KOPT-K1 (cell line): Measurements from ENCODE around the gene CSNK1E.
A peak's percentile ranks its signal among the peaks of the same experiment; 100 is the strongest.

Experiments used
- H3K27ac ChIP-seq: fragments of 200-600 bp; sonication (generic); 2 replicates; pipeline ENCODE4 v1.5.1; 2016; ENCODE audit warnings: antibody characterized with exemption, mild to moderate bottlenecking, low read depth, low read length; ENCODE audit not compliant: poor library complexity, severe bottlenecking
- H3K36me3 ChIP-seq: fragments of 200-600 bp; sonication (generic); 2 replicates; pipeline ENCODE4 v1.5.1; 2017; ENCODE audit warnings: antibody characterized with exemption, mild to moderate bottlenecking, low read length, moderate library complexity; ENCODE audit not compliant: insufficient read depth
- H3K9me3 ChIP-seq: fragments of 200-600 bp; sonication (generic); 2 replicates; pipeline ENCODE4 v1.5.1; 2017; ENCODE audit warnings: antibody characterized with exemption, low read length, mild to moderate bottlenecking; ENCODE audit not compliant: insufficient read depth, poor library complexity, severe bottlenecking

CSNK1E gene

DNA sequence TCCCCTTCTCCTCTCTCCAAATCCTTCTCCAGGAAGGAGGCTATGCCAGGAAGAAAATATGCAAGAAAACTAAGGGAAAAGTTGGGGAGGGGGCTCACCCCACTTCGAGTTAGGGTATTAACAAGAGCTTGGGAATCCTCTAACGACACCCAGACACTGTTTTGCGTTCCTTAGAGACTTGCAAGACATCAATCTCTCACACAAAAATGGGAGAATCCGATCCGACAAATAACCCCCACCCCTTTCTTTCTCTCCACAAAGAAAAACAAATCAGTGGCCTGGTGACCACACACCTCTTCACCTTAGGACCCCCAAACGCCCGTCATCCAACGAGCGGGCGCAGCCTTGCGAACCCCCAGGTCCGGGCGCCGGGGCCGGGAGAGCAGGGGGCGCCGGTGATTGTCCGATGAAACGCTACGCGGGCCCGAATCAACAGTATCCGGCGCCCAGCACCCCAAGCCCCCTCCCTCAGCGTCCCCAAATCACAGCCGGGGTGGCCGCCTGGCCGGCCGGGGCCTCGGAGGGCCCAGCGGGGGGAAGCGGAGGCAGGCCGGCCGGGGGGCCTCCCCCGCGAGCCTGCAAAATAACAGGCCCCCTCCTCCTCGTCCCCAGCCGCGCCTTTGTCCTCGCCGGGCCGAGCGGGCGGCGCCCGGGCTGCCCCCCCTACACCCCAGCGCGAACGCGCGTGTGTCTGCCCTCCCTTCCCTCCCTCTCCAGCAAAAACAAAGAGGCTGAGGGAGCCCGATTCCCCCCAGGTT, 690 bp downstream of the CSNK1E start:
- Histone ChIP-seq H3K36me3 (peaks cover 23% of the 10 kb centered on the region; the same call in 1 of the 2 replicates), H3K27ac (peak overlapping the region; percentile 57)

GRCh38 chr22:38315823-38316363, 1.3 kb downstream of the CSNK1E start:
- no peak overlapping the region for H3K27ac ChIP-seq
- H3K9me3 ChIP-seq = no peaks in the 10 kb centered on the region
- H3K36me3 ChIP-seq = peaks cover 29% of the 10 kb centered on the region; the same call in 1 of the 2 replicates

More for the DNA sequence above, 690 bp downstream of the CSNK1E start:
- H3K9me3 ChIP-seq = no peaks in the 10 kb centered on the region

DNA sequence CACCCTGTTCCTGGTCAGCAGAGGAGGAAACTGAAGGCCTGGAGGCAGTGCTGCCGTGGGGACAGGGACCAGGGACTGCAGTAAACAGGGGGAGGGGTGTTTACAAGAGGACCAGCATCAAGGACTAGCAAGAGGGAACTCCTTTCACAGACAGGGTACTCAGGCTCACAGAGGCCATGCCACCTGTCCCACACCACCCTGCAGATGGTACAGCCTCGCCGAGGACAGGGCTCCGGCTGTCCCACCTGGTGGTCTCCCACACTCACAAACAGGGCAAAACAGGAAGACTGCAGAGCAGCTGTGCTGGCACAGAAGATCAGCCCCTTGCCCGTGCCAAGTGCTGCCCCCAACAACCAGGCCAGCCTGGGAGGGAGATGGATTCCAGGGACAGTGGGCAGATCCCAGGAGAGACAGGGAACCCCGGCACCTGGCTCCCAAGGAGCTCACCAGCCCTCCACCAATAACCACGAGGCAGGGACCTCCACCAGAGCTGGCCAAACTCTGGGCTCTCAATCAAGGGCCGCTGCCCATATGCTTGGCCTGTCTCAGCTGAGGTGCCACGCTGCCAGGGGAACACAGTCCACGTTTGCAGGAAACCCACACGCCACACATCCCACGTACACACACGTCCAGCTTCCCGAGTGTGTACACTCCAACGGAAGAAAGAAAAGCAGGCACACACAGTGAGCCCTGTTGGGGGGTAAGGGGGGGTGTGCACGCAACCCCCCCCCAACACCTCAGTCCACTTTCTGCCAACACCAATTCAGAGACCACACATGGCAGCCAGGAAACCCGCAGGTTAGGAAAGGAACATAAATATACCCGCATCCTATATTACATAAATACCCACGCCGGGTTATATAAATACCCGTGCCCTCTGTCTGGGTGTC, 2.1 kb downstream of the CSNK1E start:
- no peak overlapping the region for H3K27ac ChIP-seq
- H3K36me3 ChIP-seq = peaks cover 36% of the 10 kb centered on the region; the same call in 1 of the 2 replicates

GRCh38 chr22:38314051-38314932, 2.9 kb downstream of the CSNK1E start:
- H3K36me3 ChIP-seq = peaks cover 44% of the 10 kb centered on the region; the same call in 1 of the 2 replicates
- no peak overlapping the region for H3K27ac ChIP-seq
- H3K9me3 ChIP-seq = no peaks in the 10 kb centered on the region

More for the DNA sequence above, 2.1 kb downstream of the CSNK1E start:
- no peaks in the 10 kb centered on the region for H3K9me3 ChIP-seq

- peaks cover 50% of the 10 kb centered on the region; the same call in 1 of the 2 replicates for H3K36me3 ChIP-seq
- no peak overlapping the region for H3K27ac ChIP-seq
- no peaks in the 10 kb centered on the region for H3K9me3 ChIP-seq
These were observed 3.8 kb downstream of the CSNK1E start for GRCh38 chr22:38313384-38313955.

- Histone ChIP-seq H3K27ac (no peak overlapping the region), H3K9me3 (no peaks in the 10 kb centered on the region), H3K36me3 (peaks cover 60% of the 10 kb centered on the region; the same call in 1 of the 2 replicates)
These were observed 4.9 kb downstream of the CSNK1E start for GRCh38 chr22:38312261-38312800.

- peaks cover 60% of the 10 kb centered on the region; the same call in 1 of the 2 replicates for H3K36me3 ChIP-seq
- H3K9me3 ChIP-seq = no peaks in the 10 kb centered on the region
- H3K27ac ChIP-seq = no peak overlapping the region
These were observed 6.0 kb downstream of the CSNK1E start for GRCh38 chr22:38311323-38311620.

DNA sequence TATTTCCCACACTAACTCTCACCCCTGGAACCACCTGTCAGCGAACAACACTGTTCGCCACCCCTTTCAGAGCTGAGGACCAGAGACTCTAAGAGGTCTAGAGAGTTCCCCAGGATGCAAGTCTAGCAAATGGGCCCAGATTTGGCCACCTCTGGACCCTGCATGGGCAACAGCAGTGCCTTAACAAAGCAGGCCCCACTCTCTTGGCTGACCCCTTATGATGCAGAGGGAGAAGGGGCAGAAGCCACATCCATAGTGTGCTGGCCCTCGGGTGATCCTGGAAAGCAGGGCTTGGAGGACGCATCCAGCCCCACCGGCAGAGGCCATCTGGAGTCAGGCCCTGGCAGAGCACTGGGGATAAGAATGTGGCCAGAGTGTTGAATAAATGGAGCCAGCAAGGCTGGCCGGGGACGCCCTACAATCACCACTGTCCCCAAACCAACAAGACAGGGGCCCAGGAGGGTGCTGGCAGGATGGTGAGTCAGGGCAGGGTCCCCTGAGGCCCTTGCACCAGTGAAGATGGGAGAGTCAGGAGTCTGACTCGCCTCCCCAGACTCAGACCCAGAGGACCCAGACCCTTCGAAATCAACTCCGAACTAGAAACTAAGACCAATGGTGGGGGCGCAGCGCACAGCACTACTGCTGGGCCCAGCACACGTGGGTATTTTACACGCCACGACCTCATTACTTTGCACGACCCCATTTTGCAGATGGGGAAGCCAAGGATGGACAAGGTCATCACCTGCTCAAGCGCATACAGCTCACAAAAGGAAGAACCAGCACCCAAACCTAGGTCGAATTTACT, 6.5 kb downstream of the CSNK1E start:
- H3K36me3 ChIP-seq = peaks cover 60% of the 10 kb centered on the region; the same call in 1 of the 2 replicates

DNA sequence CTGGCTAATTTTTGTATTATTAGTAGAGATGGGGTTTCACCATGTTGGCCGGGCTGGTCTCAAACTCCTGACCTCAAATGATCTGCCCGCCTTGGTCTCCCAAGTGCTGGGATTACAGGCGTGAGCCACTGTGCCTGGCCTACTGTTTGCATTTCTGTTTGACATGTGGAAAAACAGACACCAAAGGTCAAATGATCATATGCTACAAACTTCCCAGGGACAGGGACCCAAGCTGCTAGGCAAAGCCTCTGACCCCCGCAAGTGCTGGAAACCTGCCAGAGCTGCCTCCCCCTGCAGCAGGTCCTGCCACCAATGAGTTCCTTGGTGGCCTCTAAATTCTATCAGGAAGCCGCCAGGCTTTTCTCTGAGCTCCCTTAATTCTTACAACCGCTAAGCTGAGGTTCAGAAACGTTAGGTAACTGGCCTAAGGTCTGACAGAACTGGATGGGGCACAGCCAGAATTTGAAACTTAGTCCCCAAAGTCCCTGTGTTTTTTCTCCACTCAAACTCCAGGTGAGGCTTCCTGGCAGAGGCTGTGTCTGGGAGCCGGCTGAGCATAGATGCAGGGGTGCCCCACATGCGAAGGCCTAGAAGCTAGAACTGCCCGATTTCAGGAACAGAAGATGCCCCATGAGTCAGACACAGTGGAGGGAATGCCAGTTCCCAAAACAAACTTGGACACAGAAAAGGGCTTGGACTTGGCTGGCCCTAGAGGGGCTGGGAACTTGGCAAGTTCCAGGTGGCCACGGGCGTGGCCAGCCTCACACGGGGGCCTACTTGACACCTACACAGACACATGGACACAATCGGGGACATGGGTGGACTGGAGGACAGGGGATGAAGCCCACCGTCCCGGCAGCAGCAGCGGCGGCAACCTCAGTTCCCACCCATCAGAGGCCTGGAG, 7.4 kb downstream of the CSNK1E start:
- Histone ChIP-seq H3K27ac (no peak overlapping the region), H3K36me3 (peaks cover 60% of the 10 kb centered on the region; the same call in 1 of the 2 replicates), H3K9me3 (no peaks in the 10 kb centered on the region)

More for the DNA sequence above, 6.5 kb downstream of the CSNK1E start:
- no peaks in the 10 kb centered on the region for H3K9me3 ChIP-seq
- no peak overlapping the region for H3K27ac ChIP-seq

DNA sequence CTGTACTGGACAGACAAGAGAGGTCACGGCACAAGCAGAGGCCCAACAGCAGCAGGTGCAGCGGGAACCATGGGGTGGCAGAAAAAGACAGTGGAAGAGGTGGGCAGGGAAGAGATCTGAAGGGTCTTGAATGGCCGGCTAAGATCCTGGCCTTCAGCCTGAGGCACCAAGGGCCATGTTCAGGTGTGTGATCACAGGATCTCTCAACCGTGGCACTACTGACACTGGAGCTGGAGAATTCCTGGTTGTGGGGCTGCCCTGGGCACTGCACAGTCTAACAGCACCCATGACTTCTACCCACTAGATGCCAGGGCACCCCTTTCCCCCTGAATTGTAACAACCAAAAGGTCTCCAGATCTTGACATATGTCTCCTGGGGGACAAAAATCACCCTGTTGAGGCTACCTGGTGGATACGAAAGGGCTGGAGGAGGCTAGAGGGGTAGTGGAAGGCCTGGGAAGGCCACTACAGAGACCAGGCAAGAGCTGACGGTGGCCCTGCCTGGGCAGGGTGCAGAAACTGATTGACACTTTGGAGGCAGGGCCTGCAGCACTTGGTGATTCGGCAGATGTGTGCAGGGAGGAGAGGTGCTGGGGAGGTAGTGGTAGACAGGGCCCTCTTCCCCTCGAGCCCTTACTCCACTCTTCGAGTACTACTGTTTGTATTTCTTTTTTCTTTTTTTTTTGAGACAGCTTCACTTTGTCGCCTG, 8.3 kb downstream of the CSNK1E start:
- Histone ChIP-seq H3K9me3 (no peaks in the 10 kb centered on the region), H3K36me3 (peaks cover 64% of the 10 kb centered on the region; the same call in 1 of the 2 replicates), H3K27ac (no peak overlapping the region)

DNA sequence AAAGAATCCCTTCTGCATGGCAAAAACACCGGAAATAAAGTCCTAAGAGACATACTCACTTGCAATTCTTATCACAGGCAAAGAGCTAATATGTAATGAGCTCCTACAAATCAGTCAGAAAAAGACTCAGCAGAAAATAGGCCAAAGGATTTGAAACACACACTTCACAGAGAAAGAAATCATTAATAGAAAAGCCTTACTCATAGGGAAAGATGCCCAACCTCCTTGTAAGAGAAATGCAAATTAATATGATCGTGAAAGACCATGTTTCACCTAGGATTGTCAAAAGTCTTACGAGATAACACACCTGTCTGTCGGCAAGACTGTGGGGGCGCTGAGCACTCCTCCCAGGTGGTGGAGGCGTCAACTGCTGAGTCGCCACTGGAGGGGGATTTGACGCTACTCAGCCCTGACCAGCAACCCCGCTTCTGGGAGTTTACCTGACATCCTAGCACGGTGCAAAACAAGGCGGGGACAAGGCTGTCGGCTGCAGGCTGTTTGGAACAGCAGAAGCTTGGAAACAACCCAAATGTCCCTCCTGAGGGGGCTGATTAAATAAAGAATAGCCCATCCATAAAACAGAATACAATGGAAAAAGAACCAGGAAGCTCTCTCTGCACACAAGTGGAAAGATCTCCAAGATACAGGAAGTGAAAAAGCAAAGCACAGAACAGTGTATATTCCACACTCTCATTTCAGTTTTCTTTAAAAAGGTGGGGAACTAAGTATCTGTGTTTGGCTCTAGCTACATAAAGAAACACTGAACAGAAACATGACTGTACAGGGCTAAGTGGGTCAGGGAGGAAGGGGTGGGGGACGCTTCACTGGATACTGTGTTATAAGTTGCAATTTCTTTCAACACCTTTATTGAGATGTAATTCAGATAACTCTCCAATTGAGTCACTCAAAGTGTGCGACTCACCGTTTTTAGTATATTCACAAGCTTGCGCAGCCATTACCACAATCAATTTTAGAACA, 11.5 kb downstream of the CSNK1E start:
- Histone ChIP-seq H3K36me3 (peaks cover 66% of the 10 kb centered on the region), H3K9me3 (no peaks in the 10 kb centered on the region), H3K27ac (no peak overlapping the region)
